GM19438 (cell line): ENCODE results near the gene SAXO2.
"Not testable (repeated sequence)": the region's sequence is repeated elsewhere in the genome, so short reads cannot be mapped to it uniquely, and the experiment has no call there.

ENCODE experiments used
- ATAC-seq: cut with Tn5 transposase; IDR thresholded peaks from one replicate; pipeline ENCODE4 v1.9.1; 2021; ENCODE audit warnings: low read depth; ENCODE audit not compliant: unreplicated experiment

The SAXO2 gene

DNA sequence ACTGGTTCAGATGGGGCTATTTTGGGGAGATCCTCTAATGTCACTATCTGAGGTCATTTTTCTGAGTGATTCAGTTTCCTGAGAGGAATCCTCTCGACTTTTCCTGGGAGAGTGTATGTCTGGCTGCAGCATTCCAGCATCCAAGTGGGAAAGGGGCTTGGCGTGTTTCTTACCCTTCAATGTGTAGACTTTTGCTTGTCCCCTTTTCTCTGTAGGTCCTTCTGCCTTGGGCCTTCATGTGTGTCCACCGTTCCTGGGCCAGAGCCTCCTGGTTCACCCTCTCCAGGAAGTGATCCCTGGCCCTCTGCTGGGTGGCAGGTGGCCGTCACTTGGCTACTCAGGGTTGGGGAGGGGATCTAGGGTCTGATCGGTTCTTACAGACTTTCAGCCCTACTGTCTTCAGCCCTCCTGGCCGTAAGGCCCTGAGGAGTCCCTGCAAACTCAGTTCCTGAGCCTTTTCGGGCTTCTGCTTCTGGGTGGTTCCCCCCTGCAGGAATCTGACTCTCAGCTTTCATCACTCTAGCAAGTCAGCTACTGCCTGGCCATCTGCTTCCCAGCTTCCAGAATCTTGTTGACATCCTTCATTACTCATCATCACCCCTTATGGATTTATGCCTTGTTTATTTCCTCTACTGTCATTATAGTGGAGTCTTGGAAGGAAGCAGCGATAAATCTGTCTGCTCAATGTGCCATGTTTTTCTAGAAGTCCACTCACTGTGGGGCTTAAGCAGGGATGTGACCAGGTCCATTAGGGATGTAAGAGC lies 50.1 kb downstream of the SAXO2 start:
- no peak for ATAC-seq

DNA sequence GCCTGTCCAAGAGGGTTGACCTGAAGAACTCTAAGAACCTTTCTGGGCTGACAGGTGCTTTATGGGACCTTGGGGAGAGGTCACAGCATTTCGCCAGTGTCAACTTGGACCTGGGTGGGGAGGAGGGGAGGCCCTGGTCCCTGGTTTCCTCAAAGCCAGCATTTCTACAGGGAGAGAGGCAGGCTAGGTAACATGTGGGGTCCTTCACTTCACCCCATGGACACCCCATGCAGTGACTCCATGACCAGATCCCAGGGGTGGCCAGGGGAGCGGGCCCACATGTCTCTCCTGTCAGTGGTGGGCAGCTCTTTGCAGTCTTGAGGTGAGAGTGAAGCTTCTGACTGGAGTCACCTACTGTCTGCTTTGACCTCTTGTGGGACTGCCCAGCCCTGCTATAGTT lies 50.8 kb downstream of the SAXO2 start:
- no peak for ATAC-seq

DNA sequence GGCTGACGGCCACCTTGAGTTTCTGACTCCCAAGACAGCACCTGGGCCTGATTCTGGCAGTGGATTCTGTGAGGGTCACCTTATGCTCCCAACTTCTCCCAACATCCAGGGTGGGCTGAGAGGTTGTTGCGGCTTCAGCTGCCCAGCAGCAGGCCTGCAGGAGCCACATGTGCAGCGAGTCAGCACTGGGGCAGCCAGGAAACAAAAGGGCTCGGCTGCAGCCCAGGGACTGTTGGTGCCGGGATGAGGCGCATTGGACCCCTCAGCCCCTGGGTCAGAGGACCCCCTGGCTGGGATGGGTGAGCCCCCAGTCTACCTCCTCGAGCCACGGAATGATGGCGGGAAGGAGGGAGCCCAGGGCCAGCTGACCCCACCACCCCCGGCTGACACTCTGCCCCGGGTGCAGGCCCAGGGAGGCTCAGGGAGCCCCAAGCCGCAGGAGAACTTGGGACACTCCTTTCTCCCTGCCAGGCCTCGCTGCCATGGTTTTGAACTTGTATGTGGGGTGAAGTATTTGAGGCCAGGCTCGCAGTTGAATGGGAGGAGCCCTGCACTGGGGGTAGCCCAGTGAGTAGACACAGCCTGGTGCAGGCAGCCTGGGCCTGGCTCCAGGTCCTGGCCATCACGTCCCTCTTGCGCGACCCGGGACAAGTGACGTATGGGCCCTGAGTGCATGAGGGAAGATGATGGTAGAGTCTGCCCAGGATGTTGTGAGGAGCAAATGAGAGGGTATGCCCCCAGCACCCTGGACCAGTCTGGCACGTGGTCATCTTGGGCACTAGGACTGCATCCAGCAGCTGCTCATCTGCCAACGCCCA lies 51.5 kb downstream of the SAXO2 start:
- not testable (repeated sequence) for ATAC-seq

DNA sequence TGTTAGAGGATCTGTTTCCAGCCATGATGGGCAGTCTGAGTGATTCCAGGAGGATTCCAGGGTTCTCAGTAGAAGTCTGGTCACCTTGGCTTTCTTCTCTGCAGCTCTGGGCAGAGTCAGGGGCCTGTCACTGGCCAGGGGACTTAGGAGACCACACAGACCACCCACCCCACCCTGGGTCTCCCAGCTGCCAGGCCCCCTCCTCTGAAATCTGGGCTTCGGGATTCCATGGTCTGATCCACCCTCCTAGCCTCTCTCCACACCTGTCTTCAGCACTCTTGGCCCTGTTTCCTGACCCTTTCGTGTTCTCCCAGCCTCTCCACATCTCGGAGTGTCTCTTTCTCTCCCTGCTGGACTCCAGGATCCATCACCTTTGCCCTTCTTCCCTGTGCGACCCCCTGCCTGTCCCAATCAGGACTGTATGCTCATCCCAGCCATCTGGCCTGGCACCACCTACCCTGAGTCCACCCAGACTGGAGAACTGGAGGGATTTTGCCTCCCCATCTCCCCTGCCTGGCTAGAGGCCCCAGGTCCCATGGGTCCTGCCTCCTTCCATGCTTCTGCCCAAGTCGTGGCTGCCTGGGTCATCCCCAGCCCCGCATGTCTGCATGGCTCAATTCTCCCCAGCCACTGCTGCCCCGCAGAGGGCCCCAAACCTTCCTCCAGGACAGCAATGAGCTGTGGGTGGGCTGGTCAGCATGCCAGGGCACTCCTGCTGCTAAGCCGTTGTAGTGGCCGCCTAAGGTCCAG lies 52.3 kb downstream of the SAXO2 start:
- no peak for ATAC-seq

GRCh38 chr15:82315519-82316246 lies 53.1 kb downstream of the SAXO2 start:
- no peak for ATAC-seq

GRCh38 chr15:82316247-82317090 lies 53.9 kb downstream of the SAXO2 start:
- ATAC-seq = not testable (repeated sequence)

- no peak for ATAC-seq
Measured at GRCh38 chr15:82317091-82317489, 54.5 kb downstream of the SAXO2 start.

- not testable (repeated sequence) for ATAC-seq
Measured at GRCh38 chr15:82317516-82317915, 54.9 kb downstream of the SAXO2 start.

GRCh38 chr15:82318281-82318680 lies 55.7 kb downstream of the SAXO2 start:
- ATAC-seq = not testable (repeated sequence)

DNA sequence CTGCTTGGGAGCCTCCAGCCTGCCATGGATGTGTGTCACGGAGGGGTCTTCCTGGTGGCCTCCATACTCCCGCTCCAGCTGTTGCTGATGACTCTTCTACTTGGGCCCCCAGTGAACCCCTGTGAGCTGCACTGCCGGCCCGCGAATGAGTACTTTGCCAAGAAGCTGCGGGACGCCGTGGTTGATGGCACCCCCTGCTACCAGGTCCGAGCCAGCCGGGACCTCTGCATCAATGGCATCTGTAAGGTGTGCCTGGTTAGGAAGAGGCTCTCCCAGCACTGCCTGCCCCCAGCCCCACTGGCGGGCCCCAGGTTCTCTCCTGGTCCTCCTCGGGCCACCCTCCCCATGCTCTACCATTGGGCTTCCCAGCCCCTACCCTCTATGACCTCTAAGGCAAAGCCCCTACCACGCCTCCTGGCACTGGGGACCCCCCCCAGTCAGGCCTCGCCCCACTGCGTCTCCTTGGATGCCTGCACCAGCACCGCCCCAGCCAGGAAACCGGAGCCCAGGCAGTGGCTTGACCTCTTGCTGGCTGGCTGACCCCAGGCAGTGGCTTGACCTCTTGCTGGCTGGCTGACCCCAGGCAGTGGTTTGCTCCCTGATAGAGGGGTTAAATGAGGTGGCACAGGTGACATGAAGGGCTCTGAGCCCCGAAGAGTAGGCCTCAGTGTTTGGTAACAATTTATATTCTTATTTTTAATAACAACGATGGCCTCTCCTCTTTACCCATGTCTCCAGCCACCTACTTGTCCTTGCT lies 57.1 kb downstream of the SAXO2 start:
- ATAC-seq = not testable (repeated sequence)

DNA sequence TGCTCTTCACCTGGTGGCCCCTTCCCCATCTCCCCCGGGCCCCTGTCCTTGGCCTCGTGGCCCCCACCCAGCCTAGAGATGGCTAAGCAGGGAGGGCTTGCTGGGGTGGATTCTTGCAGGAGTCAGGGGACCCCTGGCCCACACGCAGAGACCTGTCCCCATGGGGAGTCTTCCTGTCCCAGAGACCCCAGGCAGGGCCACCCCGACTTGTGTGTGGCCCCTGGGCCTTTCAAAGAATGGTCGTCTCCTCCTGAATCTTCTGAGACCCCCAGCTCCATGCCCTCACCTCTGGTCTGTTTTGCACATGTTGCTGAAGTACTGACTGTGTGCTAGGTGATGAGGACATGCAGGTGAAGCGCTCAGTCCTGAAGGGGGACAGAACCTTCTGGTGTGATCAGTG lies 58.2 kb downstream of the SAXO2 start:
- not testable (repeated sequence) for ATAC-seq

- not testable (repeated sequence) for ATAC-seq
Measured at GRCh38 chr15:82322488-82322887, 59.9 kb downstream of the SAXO2 start.

- not testable (repeated sequence) for ATAC-seq
Measured at GRCh38 chr15:82324831-82325230, 62.2 kb downstream of the SAXO2 start.

DNA sequence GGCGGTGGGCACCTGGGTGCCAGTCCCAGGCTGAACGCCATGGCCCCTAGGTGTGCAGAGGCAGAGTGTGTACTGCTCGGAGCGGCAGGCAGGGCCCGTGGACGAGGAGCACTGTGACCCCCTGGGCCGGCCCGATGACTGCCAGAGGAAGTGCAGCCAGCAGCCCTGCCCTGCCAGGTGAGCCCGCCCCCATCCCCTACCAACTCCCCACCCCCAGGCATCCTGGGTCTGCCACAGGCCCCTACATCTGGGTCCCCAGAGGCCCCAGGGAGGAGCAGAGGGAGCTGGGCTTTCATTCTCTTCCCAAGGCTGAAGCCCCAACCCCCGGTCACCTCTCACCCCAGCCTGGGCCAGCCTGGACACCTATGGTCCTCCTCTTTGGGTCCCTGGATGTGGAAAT lies 63.0 kb downstream of the SAXO2 start:
- ATAC-seq = not testable (repeated sequence)

DNA sequence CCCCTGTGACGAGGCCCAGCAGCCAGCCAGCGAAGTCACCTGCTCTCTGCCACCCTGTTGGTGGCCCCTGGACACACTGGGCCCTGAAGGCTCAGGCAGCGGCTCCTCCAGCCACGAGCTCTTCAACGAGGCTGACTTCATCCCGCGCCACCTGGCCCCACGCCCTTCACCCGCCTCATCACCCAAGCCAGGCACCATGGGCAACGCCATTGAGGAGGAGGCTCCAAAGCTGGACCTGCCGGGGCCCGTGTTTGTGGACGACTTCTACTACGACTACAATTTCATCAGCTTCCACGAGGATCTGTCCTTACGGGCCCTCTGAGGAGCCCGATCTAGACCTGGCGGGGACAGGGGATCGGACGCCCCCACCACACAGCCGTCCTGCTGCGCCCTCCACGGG lies 64.3 kb downstream of the SAXO2 start:
- ATAC-seq = not testable (repeated sequence)

DNA sequence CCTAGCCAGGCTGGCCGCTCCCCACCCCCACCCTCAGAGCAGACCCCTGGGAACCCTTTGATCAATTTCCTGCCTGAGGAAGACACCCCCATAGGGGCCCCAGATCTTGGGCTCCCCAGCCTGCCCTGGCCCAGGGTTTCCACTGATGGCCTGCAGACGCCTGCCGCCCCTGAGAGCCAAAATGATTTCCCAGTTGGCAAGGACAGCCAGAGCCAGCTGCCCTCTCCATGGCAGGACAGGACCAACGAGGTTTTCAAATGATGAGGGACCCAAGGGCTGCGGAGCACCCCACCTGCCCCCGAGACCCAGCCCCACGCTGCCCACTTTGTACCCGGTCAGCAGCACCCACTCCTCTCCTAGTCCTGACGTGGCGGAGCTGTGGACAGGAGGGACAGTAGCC lies 64.8 kb downstream of the SAXO2 start:
- not testable (repeated sequence) for ATAC-seq

- not testable (repeated sequence) for ATAC-seq
Measured at GRCh38 chr15:82329039-82329438, 66.4 kb downstream of the SAXO2 start.

DNA sequence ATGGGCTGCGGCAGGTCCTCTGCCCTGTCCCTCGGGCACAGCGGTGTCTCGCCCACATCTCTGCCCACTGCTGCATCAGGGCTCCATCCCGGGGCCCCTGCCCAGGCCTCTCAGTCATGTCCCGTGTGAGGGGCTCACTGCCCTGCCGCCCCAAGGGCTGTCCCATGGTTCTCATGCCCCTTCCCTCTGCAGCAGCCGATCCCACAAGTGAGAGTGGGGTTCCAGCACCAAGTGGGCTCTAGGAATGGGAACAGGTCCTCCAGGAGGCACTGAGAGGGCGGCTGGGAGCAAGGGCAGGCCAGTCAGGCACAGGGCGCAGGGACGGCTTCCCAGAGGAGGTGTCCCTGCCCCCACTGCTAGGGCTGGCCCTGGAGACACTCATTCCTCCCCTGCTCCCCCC lies 68.3 kb downstream of the SAXO2 start:
- not testable (repeated sequence) for ATAC-seq
